Lower leg skin (tissue), 4 donors: Measurements from ENCODE around the gene OAS2. TPM values are rescaled to one million over a fixed set of nuclear protein-coding genes. Genes with fewer than 3 reads are reported as not detected.

ENCODE experiments used
- DNase-seq, 2 donors: peaks; one replicate each; pipeline ENCODE4 v3.0.0-alpha.2; 2019; ENCODE audit warnings: low spot score in 2 of 2
- H3K4me3 ChIP-seq: fragments of 200-600 bp; sonication (generic); 2 replicates; pipeline ENCODE4 v1.5.1; 2017; ENCODE audit warnings: mild to moderate bottlenecking, low read depth; ENCODE audit not compliant: poor library complexity, severe bottlenecking
- CTCF ChIP-seq, 3 donors: fragments of 450-650 bp; IDR thresholded peaks; one replicate each; pipeline ENCODE4 v1.5.1; 2016; ENCODE audit warnings: antibody characterized with exemption in 3 of 3, mild to moderate bottlenecking in 3 of 3, moderate library complexity in 2 of 3
- POLR2A ChIP-seq, 2 donors: fragments of 450-650 bp; IDR thresholded peaks; one replicate each; pipeline ENCODE4 v1.6.1; 2016 to 2017; ENCODE audit warnings: antibody characterized with exemption in 2 of 2, mild to moderate bottlenecking in 1 of 2, moderate library complexity in 1 of 2
- WGBS, 2 donors: methylation state at CpG; one replicate each; pipeline ENCODE4 v1.1.5; 2018; 5-methylcytosine and 5-hydroxymethylcytosine counted together
- intact Hi-C: fragments of 100-400 bp; cut with DNase I; formaldehyde crosslinking; loops from one replicate; pipeline ENCODE4 v1.15.0; 2023; ENCODE audit warnings: low total_unique reads
- total RNA-seq, 4 donors: library from RNA; depleted of rRNA; stranded (reverse); fragments of >200 nt; gene quantifications; one replicate each; pipeline ENCODE4 v1.1.0, GENCODE V29; 2016

The OAS2 gene
- total RNA-seq, 4 donors from 2014 or later: 2.6 to 3.8 (median 3.3) TPM

GRCh38 chr12:112933129-112933505, 45.2 kb upstream of the OAS2 start:
- intact Hi-C loops: no loop called here
- WGBS, 2 donors: 78 to 79% methylated on average over 2 of the region's 2 CpGs
- no peak overlapping the region for H3K4me3 ChIP-seq
- TF ChIP-seq POLR2A (IDR thresholded peaks at IDR 0.05) (no peak), CTCF (IDR thresholded peaks at IDR 0.05) (no peak)
- no peak for DNase-seq

- no peak overlapping the region for H3K4me3 ChIP-seq
- TF ChIP-seq CTCF (IDR thresholded peaks at IDR 0.05) (no peak), POLR2A (IDR thresholded peaks at IDR 0.05) (no peak)
- WGBS, 2 donors: 53 to 63% methylated on average over 1 of the region's 1 CpG
- intact Hi-C loops: no loop called here
- peak in 1 of 2 donors; percentile 42 for DNase-seq
Observed at GRCh38 chr12:112936264-112936663, 42.1 kb upstream of the OAS2 start.

- 25 to 49% methylated on average over 2 of the region's 2 CpGs for WGBS, 2 donors
- H3K4me3 ChIP-seq: no peak overlapping the region
- no peak for TF ChIP-seq POLR2A (IDR thresholded peaks at IDR 0.05)
- no peak for TF ChIP-seq CTCF (IDR thresholded peaks at IDR 0.05)
- no peak for DNase-seq
- intact Hi-C loops: no loop called here
Observed at GRCh38 chr12:112936927-112937326, 41.4 kb upstream of the OAS2 start.

- TF ChIP-seq POLR2A (IDR thresholded peaks at IDR 0.05): no peak
- peak within 1 kb of the TSS; percentile 46 for H3K4me3 ChIP-seq
- DNase-seq: peak; percentile 85 to 97
- 8 to 9% methylated on average over 24 to 31 of the region's 50 CpGs for WGBS, 2 donors
- intact Hi-C loops: no loop called here
Observed at GRCh38 chr12:112937741-112938719, 40.3 kb upstream of the OAS2 start, which contains the start of gene OAS3. OAS3 (plus strand) TSS chr12:112938474; CDS start chr12:112938531, 57 bp downstream.

- no peak for DNase-seq
- intact Hi-C loops: no loop called here
- no peak for TF ChIP-seq POLR2A (IDR thresholded peaks at IDR 0.05)
- no peak for TF ChIP-seq CTCF (IDR thresholded peaks at IDR 0.05)
- H3K4me3 ChIP-seq: peak overlapping the region; percentile 46
- WGBS, 2 donors: 9 to 14% methylated on average over 11 of the region's 11 CpGs
Observed at GRCh38 chr12:112938751-112939150, 39.6 kb upstream of the OAS2 start.

DNA sequence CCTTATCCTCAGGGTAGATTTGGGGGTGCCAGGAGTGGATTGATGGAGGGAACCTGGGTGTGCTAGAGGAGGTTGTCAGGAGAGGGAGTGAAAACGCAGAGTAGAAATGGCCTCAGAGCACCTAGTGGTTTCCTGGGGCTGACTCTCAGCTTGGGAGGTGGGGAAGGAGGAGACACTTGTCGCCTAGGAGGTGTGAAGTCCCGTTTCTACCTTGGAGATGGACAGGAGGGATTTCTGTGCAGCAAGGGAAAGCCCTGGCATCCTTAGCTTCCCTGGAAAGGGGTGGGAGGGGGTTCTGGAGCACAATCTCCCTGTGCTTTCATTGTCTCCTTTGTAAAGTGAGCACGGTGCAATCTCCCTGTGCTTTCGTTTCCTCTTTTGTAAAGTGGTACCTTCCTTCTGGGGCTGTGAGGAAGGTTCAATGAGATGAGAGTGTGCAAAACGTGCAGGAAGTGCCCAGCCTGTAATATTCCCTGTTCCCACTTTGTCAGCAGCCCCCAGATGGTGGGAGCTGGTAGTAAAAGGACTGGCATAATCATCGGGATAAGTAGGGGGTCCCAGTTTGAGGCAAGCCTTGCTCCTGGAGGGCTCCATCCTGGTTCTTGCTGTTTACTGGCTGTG, 38.4 kb upstream of the OAS2 start:
- 58 to 59% methylated on average over 7 of the region's 7 CpGs for WGBS, 2 donors
- no peak for TF ChIP-seq CTCF (IDR thresholded peaks at IDR 0.05)
- TF ChIP-seq POLR2A (IDR thresholded peaks at IDR 0.05): no peak
- intact Hi-C loops: no loop called here
- no peak overlapping the region for H3K4me3 ChIP-seq
- no peak for DNase-seq
